Non-pigmented ciliary epithelial cell (primary cell): Measurements from ENCODE around the gene RPL7A.
"Not testable (repeated sequence)": the region's sequence is repeated elsewhere in the genome, so short reads cannot be mapped to it uniquely, and the experiment has no call there.

Source experiments
- DNase-seq: peaks from one replicate; pipeline ENCODE4 v3.0.0-alpha.2; 2010; ENCODE audit warnings: low read depth

The RPL7A gene

DNA sequence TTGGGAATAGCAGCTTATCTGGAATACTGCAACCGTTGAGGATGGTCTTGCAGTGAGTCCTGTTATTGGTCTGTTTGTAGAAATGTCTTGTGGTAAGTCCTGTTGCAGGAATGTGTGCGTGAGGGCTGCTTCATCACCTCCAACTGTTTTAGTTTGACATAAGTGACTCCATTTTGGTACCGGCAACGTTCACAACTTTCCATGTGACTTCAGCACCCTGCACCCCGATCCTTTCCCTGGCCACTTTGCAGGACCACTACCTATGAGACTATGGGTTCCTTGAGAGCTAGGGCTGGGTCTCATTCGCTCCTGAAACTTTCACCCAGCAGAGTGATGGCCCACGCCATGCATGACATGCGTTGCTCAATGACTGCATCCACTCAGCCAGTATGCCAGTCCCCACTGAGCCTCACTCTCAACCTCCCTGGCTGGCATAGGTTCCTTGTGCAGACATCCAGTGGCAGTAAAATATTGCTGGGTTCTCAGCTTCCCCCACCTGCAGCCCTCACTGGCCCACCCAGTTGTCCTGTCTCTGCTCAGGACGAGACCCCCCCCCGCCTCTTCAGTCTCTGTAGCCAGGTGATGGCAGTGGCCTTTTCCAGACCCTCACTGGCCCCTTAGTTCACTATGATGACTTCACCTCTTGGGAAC, 20.1 kb upstream of the RPL7A start:
- no peak for DNase-seq

DNA sequence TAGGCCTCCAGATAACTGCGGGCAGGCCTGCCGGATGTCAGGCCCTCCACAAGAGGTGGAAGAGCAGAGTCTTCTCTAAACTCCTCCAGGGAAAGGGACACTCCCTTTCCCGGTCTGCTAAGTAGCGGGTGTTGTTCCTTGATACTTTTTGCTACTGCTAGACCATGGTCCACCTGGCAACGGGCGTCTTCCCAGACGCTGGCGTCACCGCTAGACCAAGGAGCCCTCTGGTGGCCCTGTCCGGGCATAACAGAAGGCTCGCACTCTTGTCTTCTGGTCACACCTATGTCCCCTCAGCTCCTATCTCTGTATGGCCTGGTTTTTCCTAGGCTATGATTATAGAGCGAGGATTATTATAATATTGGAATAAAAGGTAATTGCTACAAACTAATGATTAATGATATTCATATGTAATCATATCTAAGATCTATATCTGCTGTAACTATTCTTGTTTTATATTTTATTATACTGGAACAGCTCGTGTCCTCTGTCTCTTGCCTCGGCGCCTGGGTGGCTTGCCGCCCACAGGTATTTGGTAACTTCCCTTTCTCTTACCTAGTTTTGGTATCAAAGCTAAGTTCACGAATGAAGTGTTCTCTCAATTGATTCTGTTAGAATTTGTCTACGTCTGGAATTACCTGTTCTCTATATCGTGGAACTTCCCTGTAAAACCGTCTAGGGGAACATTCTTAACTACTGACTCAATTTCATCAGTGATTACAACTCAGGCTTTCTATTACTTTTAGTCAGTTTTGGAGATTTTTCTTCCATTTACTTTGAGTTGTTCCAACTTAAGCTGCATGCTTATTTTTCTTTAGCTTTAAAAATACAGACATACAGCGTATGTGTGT, 18.5 kb upstream of the RPL7A start:
- DNase-seq: not testable (repeated sequence)

GRCh38 chr9:133331221-133331620, 16.8 kb upstream of the RPL7A start:
- no peak for DNase-seq

DNA sequence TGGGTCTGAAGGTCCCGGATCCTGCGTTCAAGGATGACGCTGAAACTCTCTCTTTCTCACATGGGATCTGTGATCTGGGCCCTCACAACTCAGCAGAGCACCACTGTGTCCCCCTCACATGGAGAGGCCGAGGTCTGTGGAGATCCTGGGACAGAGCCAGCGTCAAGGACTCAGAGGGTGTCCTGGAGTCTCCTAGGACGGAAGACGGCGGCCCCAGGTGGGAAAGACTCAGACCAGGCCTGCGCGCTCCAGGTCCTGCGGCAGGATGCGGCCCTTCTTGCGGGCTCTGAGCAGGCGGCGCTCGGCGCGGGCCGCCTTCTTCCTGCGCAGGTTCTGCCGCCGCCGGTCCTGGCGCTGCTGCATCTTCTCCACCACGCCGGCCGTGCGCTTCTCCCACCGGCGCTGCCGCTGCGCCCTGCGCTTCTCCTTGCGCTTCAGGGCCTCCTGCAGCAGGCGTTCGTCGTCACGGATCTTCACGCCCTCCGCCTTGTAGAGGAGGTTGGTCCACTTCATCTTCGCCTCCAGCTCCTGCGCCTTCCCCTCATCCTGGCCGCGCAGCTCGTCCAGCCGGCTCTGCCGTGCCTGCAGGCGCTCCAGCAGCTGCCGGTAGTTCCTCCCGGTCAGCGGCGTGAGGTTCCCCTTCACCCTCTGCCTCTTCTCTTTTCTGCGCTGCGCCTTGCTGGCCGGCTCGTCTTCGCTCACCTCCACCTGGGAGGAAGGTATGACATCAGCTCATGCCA, 16.2 kb upstream of the RPL7A start:
- no peak for DNase-seq

DNA sequence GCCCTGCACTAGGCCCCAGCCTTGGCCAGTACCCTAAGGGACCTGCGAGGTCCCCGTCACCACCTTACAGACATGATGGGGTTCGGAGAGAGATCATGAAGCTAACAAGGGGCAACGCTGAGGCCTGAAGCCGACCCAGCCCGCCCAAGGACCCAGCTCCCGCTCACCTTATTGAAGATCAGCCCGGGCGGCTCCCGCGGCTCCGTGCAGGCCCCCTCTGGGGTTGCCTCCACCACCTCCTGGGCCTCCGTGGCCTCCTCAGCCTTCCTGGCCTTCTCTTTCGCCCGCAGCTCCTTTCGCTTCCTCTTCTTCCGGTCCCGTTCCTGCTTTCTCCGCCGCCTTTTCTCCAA, 15.7 kb upstream of the RPL7A start:
- DNase-seq: no peak

DNA sequence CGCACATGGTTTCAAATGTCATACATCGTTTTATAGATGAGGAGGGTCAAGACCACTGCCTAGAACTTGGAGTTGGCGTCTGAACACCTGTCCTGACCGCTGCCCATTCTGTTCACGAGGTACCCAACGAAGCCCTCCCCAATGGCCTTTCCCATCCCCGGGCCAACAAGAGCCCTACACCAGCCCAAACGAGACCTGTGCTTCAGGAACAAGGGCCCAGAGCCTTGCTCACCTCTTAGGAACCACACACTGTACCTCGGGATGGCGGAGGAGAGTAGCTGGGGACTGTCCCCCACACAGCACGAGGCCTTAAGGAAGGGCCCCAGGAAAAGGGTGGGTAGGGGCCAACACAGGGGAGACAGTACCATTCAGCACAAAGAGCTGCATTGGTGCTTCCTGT, 15.0 kb upstream of the RPL7A start:
- DNase-seq: no peak

DNA sequence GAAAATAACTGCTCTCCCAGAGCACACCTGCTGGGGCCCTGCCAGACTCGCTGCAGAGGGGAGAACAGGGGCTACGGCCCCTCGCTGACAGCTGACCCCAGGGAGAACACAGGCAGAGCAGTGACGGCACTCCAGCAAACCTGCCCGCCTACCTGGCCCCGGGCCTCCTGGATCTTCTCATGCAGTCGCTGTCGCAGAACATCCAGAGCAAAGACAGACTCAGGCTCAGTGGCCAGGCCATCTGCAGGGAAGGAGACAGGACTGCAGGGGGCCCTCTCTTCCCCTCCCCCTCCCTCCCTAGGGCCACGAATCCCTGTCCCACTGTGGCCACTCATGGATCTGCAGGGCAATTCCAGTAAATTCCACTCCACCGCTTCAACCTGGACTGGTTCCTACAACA, 14.5 kb upstream of the RPL7A start:
- DNase-seq: no peak

GRCh38 chr9:133334161-133334560, 13.9 kb upstream of the RPL7A start:
- DNase-seq: no peak

DNA sequence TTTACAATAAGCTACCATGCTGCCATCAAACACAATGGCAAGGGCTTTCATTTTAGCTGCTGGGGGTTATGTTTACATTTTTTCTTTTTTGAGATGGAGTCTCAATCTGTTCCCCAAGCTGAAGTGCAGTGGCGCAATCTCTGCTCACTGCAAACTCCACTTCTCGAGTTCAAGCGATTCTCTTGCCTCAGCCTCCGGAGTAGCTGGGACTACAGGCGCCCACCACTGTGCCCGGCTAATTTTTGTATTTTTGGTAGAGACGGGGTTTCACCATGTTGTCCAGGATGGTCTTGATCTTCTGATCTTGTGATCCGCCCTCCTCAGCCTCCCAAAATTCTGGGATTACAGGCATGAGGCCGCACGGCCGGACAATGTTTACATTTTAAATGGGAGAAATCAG, 13.1 kb upstream of the RPL7A start:
- not testable (repeated sequence) for DNase-seq

- peak; percentile 46 for DNase-seq
Observed at GRCh38 chr9:133335924-133336811, 11.8 kb upstream of the RPL7A start, which contains the start of gene SURF6. TSS of gene SURF6 (minus strand) at chr9:133336188. CDS start at chr9:133336132, 56 bp downstream.

- DNase-seq: no peak
Observed at GRCh38 chr9:133339641-133340040, 8.4 kb upstream of the RPL7A start.

DNA sequence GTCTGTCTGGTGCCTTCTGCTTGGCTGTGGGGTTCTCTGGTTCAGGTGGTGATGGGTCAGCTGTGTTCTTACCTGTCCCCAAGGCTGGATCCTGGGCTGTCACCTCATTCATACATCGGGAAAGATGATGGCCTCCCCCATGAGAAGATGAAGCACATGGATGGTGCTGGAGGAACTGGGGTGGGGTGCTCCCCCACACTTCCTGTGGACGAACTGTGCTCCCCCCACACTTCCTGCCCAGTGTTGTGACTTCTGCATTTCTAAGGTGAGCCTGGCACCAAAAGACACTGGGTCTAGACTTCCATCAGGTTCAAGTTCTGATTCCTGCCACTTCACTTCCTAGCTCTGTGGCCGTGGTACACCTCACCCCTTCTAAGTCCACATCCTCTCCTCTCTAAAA, 7.8 kb upstream of the RPL7A start:
- no peak for DNase-seq

- no peak for DNase-seq
Observed at GRCh38 chr9:133340916-133341315, 7.1 kb upstream of the RPL7A start.

DNA sequence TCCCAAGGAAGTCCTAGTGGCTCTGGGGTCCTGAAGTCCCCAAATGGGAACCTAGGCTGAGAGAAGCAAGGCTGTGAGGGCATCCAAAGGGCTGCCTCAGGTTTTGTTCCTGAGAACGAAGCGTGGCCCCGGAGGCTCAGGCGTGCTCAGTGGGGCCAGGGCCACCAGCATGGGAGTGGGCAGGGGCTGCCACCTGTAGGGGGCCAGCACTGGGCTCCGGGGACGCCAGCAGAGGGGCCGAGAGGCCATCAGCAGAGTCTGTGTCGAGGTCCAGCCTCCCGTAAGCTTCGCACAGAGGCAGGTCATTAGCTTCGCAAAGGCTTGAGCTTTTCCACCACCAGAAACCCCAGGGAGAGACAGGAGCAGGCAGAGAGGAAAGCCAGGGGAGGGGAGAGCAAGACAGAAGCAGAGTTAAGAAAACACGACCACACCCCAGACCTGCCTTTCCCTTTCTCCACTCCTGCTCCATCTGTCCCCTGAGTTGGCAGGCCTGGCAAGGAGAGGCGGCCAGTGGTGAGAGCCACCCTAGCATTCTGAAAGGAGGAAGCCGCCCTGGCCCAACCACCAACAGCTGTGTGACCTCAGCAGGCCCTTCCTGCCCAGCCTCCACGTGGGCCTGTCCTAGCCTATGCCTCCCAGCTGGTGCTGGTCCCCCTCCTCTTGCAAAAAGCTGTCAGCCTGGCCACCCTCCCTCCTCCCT, 6.5 kb upstream of the RPL7A start:
- DNase-seq: no peak

DNA sequence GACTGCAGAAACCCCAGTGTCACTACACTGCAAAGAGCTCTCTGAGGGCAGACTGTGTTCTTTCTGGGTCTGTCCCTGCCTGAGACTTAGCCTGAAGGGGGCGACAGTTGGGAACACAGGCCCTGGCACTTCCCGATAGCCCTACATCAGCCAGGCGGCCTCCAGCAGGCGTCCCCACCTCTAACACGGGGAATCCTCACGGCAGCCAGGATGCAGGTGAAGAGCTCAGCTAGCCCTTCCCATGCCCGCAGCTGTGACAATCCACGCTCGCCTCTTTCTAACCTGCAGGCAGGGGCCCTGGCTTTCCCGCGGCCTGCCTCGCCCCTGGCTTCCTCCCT, 6.0 kb upstream of the RPL7A start:
- no peak for DNase-seq

- DNase-seq: no peak
Observed at GRCh38 chr9:133342570-133342969, 5.4 kb upstream of the RPL7A start.

GRCh38 chr9:133344071-133344470, 3.9 kb upstream of the RPL7A start:
- no peak for DNase-seq

GRCh38 chr9:133344979-133345378, 3.0 kb upstream of the RPL7A start:
- DNase-seq: no peak

DNA sequence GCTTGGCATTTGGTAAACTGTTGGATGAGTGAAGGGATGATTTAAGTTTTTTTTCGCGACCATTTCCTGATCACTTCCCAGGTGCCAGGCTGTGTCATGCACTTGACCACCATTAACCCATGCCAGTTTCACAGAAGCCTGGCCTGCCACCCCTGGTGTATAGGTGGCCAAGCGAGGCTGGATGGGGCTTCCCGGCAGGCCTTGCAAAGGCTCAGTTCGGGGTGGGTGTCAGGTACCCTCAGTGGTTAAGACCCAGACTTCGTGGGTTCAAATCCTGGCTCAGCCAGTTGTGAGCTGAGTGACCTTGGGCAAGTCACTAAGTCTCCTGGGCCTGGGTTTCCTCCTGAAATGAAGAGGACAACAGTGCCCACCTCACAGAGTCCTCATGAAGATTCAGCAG, 2.4 kb upstream of the RPL7A start:
- no peak for DNase-seq

GRCh38 chr9:133346021-133346785, 1.8 kb upstream of the RPL7A start:
- DNase-seq: no peak

GRCh38 chr9:133347515-133347984, 468 bp upstream of the RPL7A start:
- DNase-seq: no peak
